HG02870 (cell line): ENCODE results near the gene TMCO4.

Experiments
- ATAC-seq: cut with Tn5 transposase; IDR thresholded peaks from one replicate; pipeline ENCODE4 v1.9.1; 2021; ENCODE audit warnings: mild to moderate bottlenecking, moderate library complexity; ENCODE audit not compliant: unreplicated experiment

TMCO4 gene

DNA sequence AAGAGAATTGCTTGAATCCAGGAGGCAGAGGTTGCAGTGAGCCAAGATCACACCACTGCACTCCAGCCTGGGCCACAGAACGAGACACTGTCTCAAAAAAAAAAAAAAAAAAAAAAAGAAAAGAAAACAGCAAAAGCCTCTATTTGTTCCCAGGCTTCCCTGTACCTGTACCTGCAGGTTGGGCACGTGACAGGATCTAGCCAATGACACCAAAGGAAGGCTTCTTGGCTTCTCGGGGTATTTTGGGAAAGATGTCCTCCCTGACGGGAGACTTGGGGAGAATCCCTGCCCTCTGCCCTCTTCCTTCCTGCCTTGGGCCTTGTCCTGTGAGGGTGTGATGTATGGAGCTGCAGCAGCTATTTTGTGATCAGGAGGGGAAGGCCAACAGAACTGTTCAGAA, 22.8 kb downstream of the TMCO4 start:
- no peak for ATAC-seq

DNA sequence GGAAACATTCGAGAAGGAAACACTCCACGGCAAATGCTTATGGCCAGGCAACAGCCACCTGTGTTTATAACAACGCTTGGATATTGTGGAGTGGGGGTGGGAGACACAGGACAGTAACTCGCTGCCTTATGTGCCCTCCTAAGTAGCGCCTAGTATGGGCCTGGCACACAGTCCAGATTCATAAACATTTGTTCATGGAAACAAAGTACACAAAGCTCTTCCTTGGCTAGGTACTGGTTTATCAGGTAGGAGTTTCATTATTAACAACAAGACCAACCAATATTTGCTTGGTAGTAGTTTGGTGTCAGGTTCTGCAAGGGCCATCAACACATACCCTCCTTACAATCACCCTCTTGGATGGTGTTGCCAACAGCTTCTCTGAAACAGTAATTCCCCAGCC, 23.4 kb downstream of the TMCO4 start:
- ATAC-seq = no peak

- ATAC-seq = no peak
These were observed 23.9 kb downstream of the TMCO4 start for GRCh38 chr1:19775831-19776230.

- ATAC-seq = no peak
These were observed 24.4 kb downstream of the TMCO4 start for GRCh38 chr1:19775317-19775716.

DNA sequence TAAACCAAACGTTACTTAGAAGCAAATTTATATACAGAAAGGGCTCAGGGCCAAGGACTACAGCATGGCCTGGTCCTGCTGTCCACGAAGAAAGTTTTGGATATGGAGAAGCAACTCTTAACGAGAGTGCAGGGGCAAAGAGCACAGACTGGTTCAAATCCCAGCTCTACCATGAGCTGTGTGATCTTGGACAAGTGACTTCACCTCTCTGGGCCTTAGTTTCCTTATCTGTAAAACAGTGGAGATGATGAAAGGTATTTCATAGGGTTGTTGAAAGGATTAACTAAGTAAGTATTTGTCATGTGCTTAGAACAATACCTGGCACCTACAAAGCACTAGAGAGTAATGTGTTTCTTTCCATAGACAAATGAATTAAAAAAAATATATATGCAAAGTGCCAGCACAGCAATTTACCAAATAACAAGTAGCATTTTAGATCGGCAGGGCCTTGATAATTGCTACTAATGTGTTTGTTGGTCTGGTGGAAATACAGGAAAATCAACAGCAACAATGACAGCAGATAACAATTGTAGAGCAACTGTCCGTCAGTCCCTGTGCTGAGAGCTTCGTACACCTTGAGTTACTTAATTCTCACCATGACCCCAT, 25.4 kb downstream of the TMCO4 start:
- no peak for ATAC-seq

- ATAC-seq = no peak
These were observed 26.2 kb downstream of the TMCO4 start for GRCh38 chr1:19773485-19773884.

DNA sequence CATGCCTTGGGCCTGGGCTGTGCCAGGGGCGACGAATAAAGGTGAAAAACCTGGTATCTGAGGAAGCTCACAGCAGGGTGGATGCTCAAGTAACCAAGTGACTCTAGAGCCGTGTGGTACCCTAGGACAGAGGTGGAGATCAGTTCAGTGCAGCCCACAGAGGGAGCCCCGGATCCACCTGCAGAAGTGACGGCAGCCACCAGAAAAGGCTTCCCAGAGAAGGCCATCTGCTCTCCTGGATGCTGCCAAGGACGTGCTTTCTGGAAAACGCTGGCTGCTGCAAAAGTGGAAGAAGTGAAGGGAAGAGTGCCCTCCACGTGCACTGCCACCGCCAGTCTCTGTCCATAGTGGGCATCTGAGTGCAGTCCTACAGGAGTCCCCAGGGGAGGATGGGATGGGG, 27.7 kb downstream of the TMCO4 start:
- no peak for ATAC-seq

GRCh38 chr1:19771350-19771749, 28.4 kb downstream of the TMCO4 start:
- no peak for ATAC-seq

- no peak for ATAC-seq
These were observed 29.1 kb downstream of the TMCO4 start for GRCh38 chr1:19770436-19771190.

DNA sequence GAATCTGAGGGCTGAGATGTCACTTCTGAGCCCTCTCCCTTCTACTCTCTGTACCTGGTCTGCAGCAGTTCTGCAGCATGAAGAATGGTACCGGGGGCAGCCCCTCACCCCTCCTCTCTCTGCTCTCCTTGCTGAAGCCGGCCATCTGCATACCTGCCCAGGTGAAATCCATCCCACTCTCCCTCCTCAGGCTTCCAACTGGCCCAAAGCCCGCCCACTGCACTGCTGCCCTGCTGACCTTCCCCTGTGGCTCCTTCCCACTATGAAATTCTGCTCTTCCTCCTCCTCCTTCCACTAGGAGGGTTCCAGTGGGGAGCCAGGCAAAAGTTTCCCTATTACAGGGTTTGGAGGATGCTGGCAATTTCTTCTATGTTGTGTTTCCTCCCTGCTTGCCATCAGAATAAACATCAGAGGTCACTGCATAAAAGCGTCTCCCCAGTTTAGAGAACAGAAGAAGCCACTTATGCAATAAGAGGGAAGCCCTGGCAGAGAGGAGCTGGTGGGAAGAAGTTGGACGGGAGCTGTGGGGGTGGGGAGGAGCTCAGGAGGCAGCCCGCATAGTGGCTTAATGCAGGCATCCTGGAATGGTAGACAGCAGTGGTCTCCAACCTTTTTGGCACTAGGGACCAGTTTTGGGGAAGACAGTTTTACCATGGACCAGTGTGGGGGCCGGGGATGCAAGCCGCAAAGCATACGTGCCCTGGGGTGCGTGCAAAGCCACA, 30.3 kb downstream of the TMCO4 start:
- no peak for ATAC-seq

DNA sequence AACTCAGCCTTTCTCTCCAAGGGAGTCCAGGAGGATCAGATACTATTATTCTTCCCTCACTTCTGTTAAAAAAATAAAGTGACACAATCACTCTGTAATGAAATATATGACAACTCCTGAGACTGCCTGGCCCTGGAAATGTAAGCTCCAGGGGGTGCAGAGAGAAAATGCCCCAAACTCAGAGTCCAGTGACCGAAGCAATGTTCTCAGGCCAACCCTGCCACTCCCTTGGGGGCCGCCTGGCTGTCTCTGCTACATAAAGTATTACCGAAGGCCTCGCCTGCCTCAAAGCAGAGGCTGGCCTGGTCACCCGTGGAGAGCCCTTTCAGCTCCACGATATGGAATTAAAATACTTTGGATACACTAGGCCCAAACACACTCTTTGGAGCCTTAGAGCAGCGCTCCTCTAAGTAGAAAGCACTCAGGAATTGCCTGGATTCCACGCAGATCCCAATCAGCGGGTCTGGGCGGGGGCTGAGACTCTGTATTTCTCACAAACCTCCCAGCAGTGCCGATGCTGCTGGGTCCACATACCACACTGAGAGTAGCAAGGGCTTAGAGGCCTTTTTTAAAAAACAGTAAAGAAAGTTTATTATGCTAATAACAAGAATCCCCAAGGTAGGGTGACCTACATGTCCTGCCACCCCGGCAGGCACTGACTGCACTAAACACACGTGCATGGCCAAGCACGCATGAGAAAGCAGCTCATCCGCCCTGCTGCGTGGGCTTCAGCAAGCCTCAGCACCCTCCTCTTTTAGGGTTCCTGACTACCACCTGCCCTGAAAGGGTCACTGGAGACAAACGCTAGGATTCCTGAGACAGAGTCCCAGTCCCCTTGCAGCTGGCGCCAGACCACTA, 31.1 kb downstream of the TMCO4 start:
- ATAC-seq = no peak

GRCh38 chr1:19765623-19766022, 34.1 kb downstream of the TMCO4 start:
- no peak for ATAC-seq

DNA sequence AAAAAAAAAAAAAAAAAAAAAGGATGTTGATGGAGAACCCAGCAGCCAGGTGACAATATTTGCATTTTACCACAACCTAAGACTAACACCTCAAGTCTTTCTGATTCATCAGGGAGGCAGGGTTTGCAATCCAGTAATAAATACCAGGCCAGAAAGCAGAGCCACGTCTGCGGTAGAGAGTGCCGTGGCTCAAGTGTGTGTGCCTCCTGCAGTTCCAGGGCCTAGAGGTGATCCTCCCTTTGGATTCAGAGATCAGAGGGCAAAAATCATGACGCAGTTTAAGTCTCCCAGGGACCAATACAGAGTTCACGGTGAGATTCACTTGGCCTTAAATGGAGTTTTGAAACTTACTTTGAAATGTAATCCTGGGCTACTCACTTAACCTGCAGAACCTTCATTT, 34.9 kb downstream of the TMCO4 start:
- ATAC-seq = no peak

GRCh38 chr1:19762175-19762779, 37.4 kb downstream of the TMCO4 start:
- no peak for ATAC-seq

- no peak for ATAC-seq
These were observed 40.0 kb downstream of the TMCO4 start for GRCh38 chr1:19759740-19760089.

DNA sequence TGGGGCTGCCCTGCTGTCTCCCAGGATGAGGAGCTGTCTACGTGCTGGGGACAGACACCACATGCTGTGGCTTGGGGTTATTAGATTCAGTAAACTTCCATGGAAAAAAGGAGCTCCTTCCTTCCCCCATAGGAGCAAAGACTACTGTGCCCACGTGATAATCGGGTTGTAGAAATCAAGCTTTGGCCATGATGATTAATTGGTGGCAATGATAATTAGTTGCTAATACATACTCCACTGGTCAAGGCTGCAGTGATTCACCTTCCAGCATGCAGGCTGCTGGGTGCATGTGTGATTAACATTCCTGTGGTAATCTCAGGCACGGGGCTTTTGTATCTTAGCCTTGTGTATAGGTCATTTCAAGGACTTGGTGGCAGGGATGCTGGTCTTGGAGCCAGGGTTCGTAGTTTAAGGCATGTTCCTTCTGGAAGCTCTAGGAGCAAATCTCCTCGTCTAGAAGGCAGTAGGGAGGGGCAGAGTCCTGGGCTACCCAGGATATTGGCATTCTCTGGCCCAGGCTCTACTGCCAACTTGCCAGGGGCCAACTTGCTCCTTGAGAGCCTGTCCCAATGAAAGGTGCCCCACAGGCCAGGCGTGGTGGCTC, 41.4 kb downstream of the TMCO4 start:
- no peak for ATAC-seq

DNA sequence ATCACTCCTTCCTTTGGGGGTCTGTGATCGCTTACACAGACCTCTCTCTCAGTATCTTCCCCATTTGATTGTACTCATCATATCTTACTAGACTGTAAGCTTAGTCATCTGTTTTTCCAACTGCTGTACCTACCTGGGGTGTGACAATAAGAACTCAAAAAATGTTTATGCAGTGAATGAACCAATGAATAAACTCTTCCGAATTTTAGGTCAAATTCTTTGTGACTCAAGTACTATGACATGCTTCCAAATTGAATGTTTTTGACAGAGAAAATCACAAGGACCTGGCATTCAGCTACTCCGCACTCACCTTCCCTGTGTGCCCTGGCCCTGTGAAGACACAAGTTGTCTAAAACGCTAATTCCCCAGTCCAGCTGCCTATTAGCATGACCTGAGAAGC, 42.1 kb downstream of the TMCO4 start:
- ATAC-seq = no peak

- no peak for ATAC-seq
These were observed 43.2 kb downstream of the TMCO4 start for GRCh38 chr1:19756480-19756879.

- ATAC-seq = no peak
These were observed 45.2 kb downstream of the TMCO4 start for GRCh38 chr1:19754482-19754881.

DNA sequence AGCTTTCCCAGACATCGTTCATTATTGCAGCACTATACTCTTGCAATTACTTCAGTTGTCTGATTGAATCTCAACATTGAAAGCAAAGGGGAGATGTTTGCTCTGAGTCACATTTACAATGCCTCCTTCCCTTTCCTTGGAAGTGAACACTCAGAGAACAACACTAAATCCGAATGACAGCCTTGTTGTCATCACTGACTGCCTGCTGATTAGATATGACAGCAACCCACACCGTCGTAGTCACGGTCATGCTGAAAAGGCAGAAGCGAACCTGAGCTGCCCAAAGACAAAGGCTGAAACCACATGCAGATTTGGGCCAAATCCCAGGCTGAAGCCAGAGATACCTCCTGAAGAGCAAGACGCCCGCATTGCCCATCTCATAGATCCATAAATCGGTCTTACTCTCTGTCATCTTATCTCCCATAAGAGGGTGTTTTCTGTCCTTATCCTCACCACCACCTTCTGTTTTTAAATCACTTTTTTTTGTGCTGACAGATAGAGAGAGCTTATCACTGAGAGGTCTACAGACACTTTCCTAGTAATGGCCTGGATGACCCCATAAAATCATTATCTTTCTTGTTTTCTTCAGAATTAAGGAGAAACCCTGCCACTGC, 47.5 kb downstream of the TMCO4 start:
- ATAC-seq = no peak
